GM18517 (cell line): ENCODE data around the gene TAF8.

Experiments used
- ATAC-seq: cut with Tn5 transposase; IDR thresholded peaks from one replicate; pipeline ENCODE4 v1.9.1; 2021; ENCODE audit warnings: mild to moderate bottlenecking, moderate library complexity; ENCODE audit not compliant: unreplicated experiment

Gene TAF8

GRCh38 chr6:42049948-42050296, 402 bp upstream of the TAF8 start:
- ATAC-seq: no peak

- no peak for ATAC-seq
These were observed 937 bp downstream of the TAF8 start for GRCh38 chr6:42051268-42051653.

- ATAC-seq: no peak
These were observed 3.3 kb downstream of the TAF8 start for GRCh38 chr6:42053601-42054000.

GRCh38 chr6:42059743-42060142, 9.4 kb downstream of the TAF8 start:
- no peak for ATAC-seq

GRCh38 chr6:42066156-42066675, 15.9 kb downstream of the TAF8 start:
- no peak for ATAC-seq

GRCh38 chr6:42068173-42068572, 17.8 kb downstream of the TAF8 start:
- ATAC-seq: no peak

GRCh38 chr6:42068872-42069522, 18.7 kb downstream of the TAF8 start:
- ATAC-seq: no peak

GRCh38 chr6:42071881-42072583, 21.7 kb downstream of the TAF8 start:
- ATAC-seq: no peak

GRCh38 chr6:42073287-42073686, 23.0 kb downstream of the TAF8 start:
- ATAC-seq: no peak

- no peak for ATAC-seq
These were observed 25.0 kb downstream of the TAF8 start for GRCh38 chr6:42075159-42075838.

GRCh38 chr6:42078386-42078785, 28.1 kb downstream of the TAF8 start:
- no peak for ATAC-seq

- no peak for ATAC-seq
These were observed 29.7 kb downstream of the TAF8 start for GRCh38 chr6:42079941-42080464.

GRCh38 chr6:42083530-42083929, 33.2 kb downstream of the TAF8 start:
- ATAC-seq: no peak

- no peak for ATAC-seq
These were observed 34.6 kb downstream of the TAF8 start for GRCh38 chr6:42084889-42085288.

GRCh38 chr6:42086046-42087035, 36.0 kb downstream of the TAF8 start:
- no peak for ATAC-seq

GRCh38 chr6:42088101-42088591, 37.8 kb downstream of the TAF8 start:
- ATAC-seq: no peak

- no peak for ATAC-seq
These were observed 40.7 kb downstream of the TAF8 start for GRCh38 chr6:42090819-42091717.

- no peak for ATAC-seq
These were observed 41.3 kb downstream of the TAF8 start for GRCh38 chr6:42091718-42092023.

GRCh38 chr6:42093582-42094329, 43.4 kb downstream of the TAF8 start:
- ATAC-seq: no peak
